GM15510 (cell line): ENCODE results near the gene NPTXR.

Source experiments
- POLR2A ChIP-seq: IDR thresholded peaks from 3 replicates; pipeline ENCODE4 v1.6.1; 2011; ENCODE audit warnings: borderline replicate concordance; ENCODE audit not compliant: insufficient read length; ENCODE audit errors: extremely low read depth

The NPTXR gene

GRCh38 chr22:38843657-38844314, at the start of gene NPTXR:
Gene NPTXR, minus strand, starts transcription at chr22:38844028.
- no peak for TF ChIP-seq POLR2A

GRCh38 chr22:38891256-38891655, 47.4 kb upstream of the NPTXR start:
- TF ChIP-seq POLR2A = no peak

- no peak for TF ChIP-seq POLR2A
These were observed 46.5 kb upstream of the NPTXR start for GRCh38 chr22:38890377-38890776.

GRCh38 chr22:38886333-38886732, 42.5 kb upstream of the NPTXR start:
- no peak for TF ChIP-seq POLR2A

GRCh38 chr22:38882972-38883622, 39.3 kb upstream of the NPTXR start:
- TF ChIP-seq POLR2A = no peak

- TF ChIP-seq POLR2A = no peak
These were observed 38.4 kb upstream of the NPTXR start for GRCh38 chr22:38881997-38882879.

GRCh38 chr22:38881464-38881871, 37.6 kb upstream of the NPTXR start:
- TF ChIP-seq POLR2A = no peak

- no peak for TF ChIP-seq POLR2A
These were observed 36.1 kb upstream of the NPTXR start for GRCh38 chr22:38879961-38880360.

GRCh38 chr22:38879108-38879729, 35.4 kb upstream of the NPTXR start:
- TF ChIP-seq POLR2A = no peak

GRCh38 chr22:38878001-38878400, 34.2 kb upstream of the NPTXR start:
- TF ChIP-seq POLR2A = no peak

- no peak for TF ChIP-seq POLR2A
These were observed 30.8 kb upstream of the NPTXR start for GRCh38 chr22:38874529-38875222.

- no peak for TF ChIP-seq POLR2A
These were observed 29.9 kb upstream of the NPTXR start for GRCh38 chr22:38873469-38874411.

GRCh38 chr22:38872831-38873248, 29.0 kb upstream of the NPTXR start:
- no peak for TF ChIP-seq POLR2A
